Naive thymus-derived CD4-positive, alpha-beta T cell (primary cell): ENCODE measurements around the gene TSSK6. TPM values are rescaled to one million over a fixed set of nuclear protein-coding genes. Genes with fewer than 3 reads are reported as not detected.
A peak's percentile ranks its signal among the peaks of the same experiment; 100 is the strongest.

Experiments
- ATAC-seq: fragments of 150-1000 bp; cut with Tn5 transposase; 2 replicates; pipeline ENCODE4 v1.10.0; 2021; ENCODE audit warnings: mild to moderate bottlenecking, moderate library complexity
- CTCF ChIA-PET: fragments of 350-600 bp; sonication (Branson Sonifier 250); formaldehyde crosslinking; loops from one replicate; lab custom pipeline; 2021; ENCODE audit warnings: antibody characterized with exemption; lab: Charles Lee
- POLR2A ChIA-PET: fragments of 350-600 bp; sonication (Branson Sonifier 250); formaldehyde crosslinking; loops from one replicate; lab custom pipeline; 2021; ENCODE audit warnings: antibody characterized with exemption, inconsistent platforms; lab: Charles Lee
- DNase-seq, 9 donors: peaks; one replicate each; pipeline versions ENCODE4 v3.0.0 to v3.0.0-alpha.2; 2020 to 2022; ENCODE audit warnings: mixed read lengths in 1 of 9
- H3K27ac ChIP-seq: one replicate; pipeline ENCODE4 v1.7.0; 2013; ENCODE audit warnings: mild to moderate bottlenecking, low read depth, low read length, moderate library complexity
- H3K27me3 ChIP-seq, 2 donors: one replicate each; pipeline ENCODE4 v1.7.0; 2013; ENCODE audit warnings: low read length in 2 of 2, mild to moderate bottlenecking in 2 of 2, moderate library complexity in 2 of 2; ENCODE audit not compliant: control insufficient read depth in 2 of 2, insufficient read depth in 2 of 2
- H3K36me3 ChIP-seq, 3 experiments: 1 replicate in 2 of 3; 2 replicates in 1 of 3; pipeline ENCODE4 v1.7.0; 2013; ENCODE audit warnings: low read length in 3 of 3, mild to moderate bottlenecking in 3 of 3, moderate library complexity in 1 of 3; ENCODE audit not compliant: insufficient read depth in 3 of 3, control insufficient read depth in 2 of 3
- H3K4me1 ChIP-seq, 2 donors: one replicate each; pipeline ENCODE4 v1.7.0; 2013; ENCODE audit warnings: low read length in 2 of 2, mild to moderate bottlenecking in 2 of 2, moderate library complexity in 1 of 2; ENCODE audit not compliant: control insufficient read depth in 2 of 2, insufficient read depth in 2 of 2
- H3K4me3 ChIP-seq: 2 replicates; pipeline ENCODE4 v1.7.0; 2013; ENCODE audit warnings: mild to moderate bottlenecking, low read length
- H3K9me3 ChIP-seq, 3 experiments: 1 replicate in 2 of 3; 2 replicates in 1 of 3; pipeline ENCODE4 v1.7.0; 2013; ENCODE audit warnings: low read length in 3 of 3; ENCODE audit not compliant: control insufficient read depth in 2 of 3
- H3K27ac Mint-ChIP-seq, 9 donors: one replicate each; pipeline ENCODE4 v1.8.0; 2020 to 2022; ENCODE audit warnings: mixed read lengths in 9 of 9, mild to moderate bottlenecking in 8 of 9, moderate library complexity in 5 of 9, inconsistent platforms in 2 of 9
- H3K27me3 Mint-ChIP-seq, 5 donors: one replicate each; pipeline ENCODE4 v1.8.0; 2021 to 2022; ENCODE audit warnings: mixed read lengths in 5 of 5, mild to moderate bottlenecking in 1 of 5
- H3K36me3 Mint-ChIP-seq, 5 donors: one replicate each; pipeline ENCODE4 v1.8.0; 2020 to 2022; ENCODE audit warnings: mixed read lengths in 5 of 5, mild to moderate bottlenecking in 3 of 5, inconsistent platforms in 1 of 5
- H3K4me1 Mint-ChIP-seq, 7 donors: one replicate each; pipeline ENCODE4 v1.8.0; 2020 to 2022; ENCODE audit warnings: mixed read lengths in 7 of 7, mild to moderate bottlenecking in 3 of 7, inconsistent platforms in 1 of 7
- H3K4me3 Mint-ChIP-seq, 10 donors: one replicate each; pipeline ENCODE4 v1.8.0; 2020 to 2022; ENCODE audit warnings: mild to moderate bottlenecking in 10 of 10, mixed read lengths in 10 of 10, moderate library complexity in 6 of 10, inconsistent platforms in 2 of 10
- H3K9me3 Mint-ChIP-seq, 11 donors: one replicate each; pipeline ENCODE4 v1.8.0; 2020 to 2022; ENCODE audit warnings: mixed read lengths in 11 of 11, mild to moderate bottlenecking in 4 of 11, inconsistent platforms in 1 of 11, moderate library complexity in 1 of 11
- intact Hi-C, 2 donors: fragments of 100-400 bp; cut with micrococcal nuclease; formaldehyde crosslinking; loops; one replicate each; pipeline ENCODE4 v1.15.1; 2023
- polyA plus RNA-seq, 2 donors: library from polyadenylated mRNA; unstranded; fragments of 300-500 nt; fragmentation: Illumina TruSeq; gene quantifications; one replicate each; pipeline ENCODE4 v1.2.3, GENCODE V29; 2021
- total RNA-seq, 6 experiments: library from RNA in 5 of 6; stranded (reverse) in 5 of 6; gene quantifications; 1 replicate in 5 of 6; 2 replicates in 1 of 6; pipeline ENCODE4 v1.2.3 and lab custom pipeline; 2021 to 2026

TSSK6 gene
- total and polyA plus RNA-seq, 7 experiments from 2014 or later, result 1.4 to 11.3 (median 4.4) TPM

DNA sequence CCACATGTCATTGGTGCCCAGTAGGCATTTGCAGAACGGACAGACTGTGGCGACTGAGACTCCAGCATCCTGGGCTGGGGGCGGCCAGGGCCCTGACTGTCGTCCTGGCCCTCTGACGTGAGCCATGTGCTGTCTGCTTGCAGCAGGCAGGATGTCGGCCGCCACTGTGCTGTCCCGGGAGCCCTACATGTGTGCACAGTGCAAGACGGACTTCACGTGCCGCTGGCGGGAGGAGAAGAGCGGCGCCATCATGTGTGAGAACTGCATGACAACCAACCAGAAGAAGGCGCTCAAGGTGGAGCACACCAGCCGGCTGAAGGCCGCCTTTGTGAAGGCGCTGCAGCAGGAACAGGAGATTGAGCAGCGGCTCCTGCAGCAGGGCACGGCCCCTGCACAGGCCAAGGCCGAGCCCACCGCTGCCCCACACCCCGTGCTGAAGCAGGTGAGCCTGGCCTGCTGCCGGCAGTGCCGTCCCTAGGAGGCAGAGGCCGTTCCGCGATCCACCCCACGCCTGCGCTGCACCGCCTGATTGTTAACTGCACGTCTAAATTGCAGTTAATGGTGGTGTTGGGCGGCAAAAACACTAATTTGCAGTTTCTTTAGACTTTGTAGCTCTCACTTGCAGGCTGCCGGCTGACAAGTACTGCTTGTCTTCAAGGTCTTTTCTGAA lies 14.2 kb downstream of the TSSK6 start:
- H3K27ac ChIP-seq, result no peak overlapping the region
- no peak for DNase-seq
- H3K27ac Mint-ChIP-seq, result no peak overlapping the region
- no peaks in the 10 kb centered on the region for H3K4me1 ChIP-seq
- H3K27me3 ChIP-seq, result no peaks in the 10 kb centered on the region
- no peaks in the 10 kb centered on the region for H3K9me3 ChIP-seq
- no peak overlapping the region for H3K4me3 ChIP-seq
- peaks cover 15 to 100% (median 43%) of the 10 kb centered on the region in 3 experiments for H3K36me3 ChIP-seq
- ChIA-PET POLR2A (no interaction called here), CTCF (no interaction called here)
- intact Hi-C loops, result no loop called here
- H3K4me1 Mint-ChIP-seq, result no peaks in the 10 kb centered on the region
- H3K4me3 Mint-ChIP-seq, result no peak overlapping the region
- no peaks in the 10 kb centered on the region for H3K27me3 Mint-ChIP-seq
- H3K9me3 Mint-ChIP-seq, result peaks cover 0 to 2% (median 0%) of the 10 kb centered on the region in 11 donors
- ATAC-seq, result no peak
- peaks cover 0 to 43% (median 12%) of the 10 kb centered on the region in 5 donors for H3K36me3 Mint-ChIP-seq

DNA sequence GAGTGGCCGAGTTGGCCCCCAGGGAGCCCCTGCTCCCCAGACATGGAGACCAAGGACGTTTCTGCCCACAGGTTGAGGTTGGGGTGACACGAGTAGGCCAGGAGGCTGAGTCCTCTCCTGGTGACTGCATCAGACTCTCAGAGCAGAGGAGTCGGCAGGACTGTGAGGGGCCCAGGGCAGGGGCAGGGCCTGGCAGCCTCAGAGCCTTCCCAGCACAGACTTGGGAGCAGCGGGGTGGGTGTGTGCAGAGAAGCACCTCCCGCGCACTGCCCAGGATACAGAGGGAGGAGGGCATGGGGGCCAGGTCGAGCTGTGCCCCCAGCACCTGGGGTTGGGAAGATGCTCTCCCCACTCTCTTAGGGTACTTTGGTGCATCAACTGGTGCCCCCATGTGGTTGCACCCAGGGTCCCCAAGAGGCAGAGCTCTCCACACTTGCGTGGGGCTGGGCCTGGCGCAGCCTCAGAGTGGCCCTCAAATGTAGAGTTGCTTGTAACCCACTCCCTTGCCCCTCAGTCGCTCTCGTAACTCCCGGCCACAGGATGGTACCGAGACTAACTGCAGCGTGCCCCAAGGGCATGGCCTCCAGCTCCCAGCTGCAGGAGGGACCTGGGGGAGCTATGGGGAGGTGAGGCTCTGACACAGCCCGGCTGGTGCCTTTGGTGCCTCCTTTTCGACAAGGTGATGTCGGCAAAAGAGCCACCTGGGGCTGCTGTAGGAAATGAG lies 15.9 kb downstream of the TSSK6 start:
- Mint-ChIP-seq H3K4me3 (no peak overlapping the region), H3K27ac (peak overlapping the region in 1 of 9 donors; percentile 31), H3K27me3 (no peaks in the 10 kb centered on the region), H3K9me3 (peaks cover 0 to 2% (median 0%) of the 10 kb centered on the region in 11 donors), H3K36me3 (peaks cover 0 to 50% (median 15%) of the 10 kb centered on the region in 5 donors), H3K4me1 (peaks cover 0 to 3% (median 0%) of the 10 kb centered on the region in 7 donors)
- Histone ChIP-seq H3K27me3 (no peaks in the 10 kb centered on the region), H3K4me3 (no peak overlapping the region), H3K27ac (no peak overlapping the region), H3K36me3 (peaks cover 18 to 97% (median 51%) of the 10 kb centered on the region in 3 experiments), H3K9me3 (no peaks in the 10 kb centered on the region), H3K4me1 (no peaks in the 10 kb centered on the region)
- CTCF ChIA-PET, result no interaction called here
- intact Hi-C loops, result no loop called here
- no peak for DNase-seq
- POLR2A ChIA-PET, result no interaction called here
- peak; percentile 6 for ATAC-seq

DNA sequence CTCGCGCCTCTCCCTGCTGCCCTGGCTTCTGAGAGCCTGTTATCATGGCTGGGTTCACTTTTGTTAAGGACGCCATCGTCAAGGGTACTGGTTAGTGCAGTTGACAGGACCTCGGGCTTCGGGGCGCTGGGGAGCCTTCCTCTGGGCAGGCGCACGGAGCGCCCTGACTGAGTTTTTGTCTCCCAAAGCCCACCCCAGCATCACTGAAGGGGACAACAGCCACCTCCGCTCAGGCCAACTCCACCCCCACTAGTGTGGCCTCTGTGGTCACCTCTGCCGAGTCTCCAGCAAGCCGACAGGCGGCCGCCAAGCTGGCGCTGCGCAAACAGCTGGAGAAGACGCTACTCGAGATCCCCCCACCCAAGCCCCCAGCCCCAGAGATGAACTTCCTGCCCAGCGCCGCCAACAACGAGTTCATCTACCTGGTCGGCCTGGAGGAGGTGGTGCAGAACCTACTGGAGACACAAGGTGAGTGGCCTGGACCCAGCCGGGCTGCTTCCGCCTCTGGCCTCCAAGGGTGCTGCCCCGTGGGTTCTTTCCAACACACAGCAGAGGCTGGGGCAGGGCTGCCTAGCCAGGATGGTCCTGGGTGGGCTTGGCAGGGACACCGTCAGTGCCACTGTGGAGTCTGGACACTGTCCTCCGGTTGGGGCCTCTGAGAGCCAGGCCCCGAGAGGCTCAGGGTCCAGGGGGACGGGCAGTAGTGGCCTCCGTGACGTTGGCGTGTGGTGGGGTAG lies 16.9 kb downstream of the TSSK6 start:
- Mint-ChIP-seq H3K27me3 (no peaks in the 10 kb centered on the region), H3K9me3 (peaks cover 0 to 2% (median 0%) of the 10 kb centered on the region in 11 donors), H3K36me3 (peaks cover 0 to 44% (median 12%) of the 10 kb centered on the region in 5 donors), H3K4me3 (no peak overlapping the region), H3K4me1 (peaks cover 0 to 3% (median 0%) of the 10 kb centered on the region in 7 donors), H3K27ac (no peak overlapping the region)
- DNase-seq, result no peak
- Histone ChIP-seq H3K4me3 (no peak overlapping the region), H3K27me3 (no peaks in the 10 kb centered on the region), H3K9me3 (no peaks in the 10 kb centered on the region), H3K4me1 (no peaks in the 10 kb centered on the region), H3K36me3 (peaks cover 22 to 96% (median 56%) of the 10 kb centered on the region in 3 experiments), H3K27ac (no peak overlapping the region)
- ChIA-PET CTCF (no interaction called here), POLR2A (interaction anchor here (0.6 kb wide), 1 partner anchor 10 kb away, joined by 3 read pairs; no protein-coding TSS in a partner anchor)
- no peak for ATAC-seq
- intact Hi-C loops, result no loop called here

DNA sequence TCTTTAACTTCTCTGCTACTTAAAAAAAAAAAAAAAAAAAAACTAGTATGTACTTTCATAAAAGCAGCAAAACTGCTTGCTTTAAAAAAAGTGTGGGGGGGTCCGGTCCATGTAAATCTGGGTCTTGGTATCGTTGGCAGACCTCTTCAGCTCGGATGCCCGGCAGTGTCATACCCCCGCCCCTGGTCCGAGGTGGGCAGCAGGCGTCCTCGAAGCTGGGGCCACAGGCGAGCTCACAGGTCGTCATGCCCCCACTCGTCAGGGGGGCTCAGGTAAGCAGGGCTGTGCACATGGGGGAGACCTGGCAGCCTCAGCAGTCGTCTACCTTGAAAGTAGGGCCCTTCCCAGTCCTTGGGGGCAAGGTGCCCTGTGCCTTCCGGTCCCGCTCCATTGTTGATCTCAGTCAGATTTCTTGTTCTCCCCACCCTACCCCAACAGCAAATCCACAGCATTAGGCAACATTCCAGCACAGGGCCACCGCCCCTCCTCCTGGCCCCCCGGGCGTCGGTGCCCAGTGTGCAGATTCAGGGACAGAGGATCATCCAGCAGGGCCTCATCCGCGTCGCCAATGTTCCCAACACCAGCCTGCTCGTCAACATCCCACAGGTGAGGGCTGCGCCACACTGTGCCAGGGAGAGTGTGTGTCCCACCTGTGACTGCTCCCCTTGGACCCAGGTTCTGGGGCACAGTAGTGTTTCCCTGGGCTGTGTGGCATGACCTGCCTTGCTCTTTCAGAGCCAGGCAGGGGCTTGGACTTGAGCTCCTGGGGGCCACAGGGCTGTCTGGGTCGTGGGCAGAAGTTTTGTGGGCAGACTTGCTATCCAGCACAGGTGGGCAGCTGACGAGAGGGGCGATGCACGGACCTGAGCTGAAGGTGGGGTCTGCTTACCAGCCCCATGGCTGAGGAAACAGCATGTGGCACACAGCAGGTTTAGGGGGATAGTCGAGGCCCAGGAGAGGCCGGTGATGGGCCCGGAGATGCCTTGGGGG lies 19.4 kb downstream of the TSSK6 start:
- no peaks in the 10 kb centered on the region for H3K4me1 ChIP-seq
- POLR2A ChIA-PET, result interaction anchor here (0.9 kb wide), 1 partner anchor 11 kb away, joined by 3 read pairs; no protein-coding TSS in a partner anchor
- no peak overlapping the region for H3K27ac ChIP-seq
- ATAC-seq (no peak), DNase-seq (no peak)
- Mint-ChIP-seq H3K4me1 (peaks cover 0 to 3% (median 0%) of the 10 kb centered on the region in 7 donors), H3K27ac (peak overlapping the region in 2 of 9 donors; percentile 8 to 41), H3K9me3 (peaks cover 0 to 2% (median 0%) of the 10 kb centered on the region in 11 donors), H3K4me3 (no peak overlapping the region), H3K36me3 (peaks cover 0 to 38% (median 7%) of the 10 kb centered on the region in 5 donors), H3K27me3 (no peaks in the 10 kb centered on the region)
- no peaks in the 10 kb centered on the region for H3K9me3 ChIP-seq
- intact Hi-C loops, result no loop called here
- CTCF ChIA-PET, result no interaction called here
- no peak overlapping the region for H3K4me3 ChIP-seq
- H3K36me3 ChIP-seq, result peaks cover 22 to 85% (median 44%) of the 10 kb centered on the region in 3 experiments
- H3K27me3 ChIP-seq, result no peaks in the 10 kb centered on the region

DNA sequence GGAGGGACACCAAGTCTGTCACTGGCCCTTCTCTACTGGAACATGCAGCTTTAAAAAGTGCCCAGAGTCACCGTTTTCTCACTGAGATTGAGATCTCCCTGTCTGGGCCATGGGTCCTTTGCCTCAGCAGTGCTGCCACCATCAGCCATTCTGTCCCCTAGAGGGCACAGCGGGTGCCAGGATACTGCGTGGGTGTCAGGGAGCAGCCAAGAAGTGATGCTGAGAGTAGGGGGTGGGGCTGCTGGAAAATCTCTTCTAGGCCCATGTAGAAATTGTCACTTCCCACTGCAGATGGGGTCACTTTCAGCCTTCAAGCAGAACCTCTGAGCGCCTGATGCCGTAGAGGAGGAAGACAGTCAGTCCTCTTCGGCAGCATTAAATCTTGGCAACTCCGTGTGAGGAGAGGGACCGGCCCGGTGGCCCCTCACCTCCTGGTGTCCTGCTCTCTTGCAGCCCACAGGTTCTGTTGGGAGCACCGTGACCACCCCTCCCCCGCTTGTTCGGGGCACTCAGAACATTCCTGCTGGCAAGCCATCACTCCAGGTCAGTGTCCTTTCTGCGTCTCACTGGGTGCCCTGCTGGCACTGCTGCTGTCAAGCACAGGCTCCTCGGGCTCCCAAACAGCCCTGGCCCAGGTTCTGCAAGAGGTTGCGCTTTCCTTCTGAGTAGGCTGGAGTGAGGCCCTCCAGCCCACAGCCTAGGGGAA lies 21.4 kb downstream of the TSSK6 start:
- Histone ChIP-seq H3K4me1 (peaks cover 12 to 17% of the 10 kb centered on the region in 2 donors), H3K9me3 (no peaks in the 10 kb centered on the region), H3K27me3 (no peaks in the 10 kb centered on the region), H3K4me3 (no peak overlapping the region), H3K36me3 (peaks cover 18 to 66% (median 26%) of the 10 kb centered on the region in 3 experiments), H3K27ac (no peak overlapping the region)
- ATAC-seq (no peak), DNase-seq (no peak)
- H3K4me3 Mint-ChIP-seq, result no peak overlapping the region
- no peaks in the 10 kb centered on the region for H3K27me3 Mint-ChIP-seq
- intact Hi-C loops, result no loop called here
- peaks cover 0 to 33% (median 7%) of the 10 kb centered on the region in 5 donors for H3K36me3 Mint-ChIP-seq
- POLR2A ChIA-PET, result no interaction called here
- H3K27ac Mint-ChIP-seq, result no peak overlapping the region
- H3K4me1 Mint-ChIP-seq, result peaks cover 12 to 20% (median 17%) of the 10 kb centered on the region in 7 donors
- peaks cover 0 to 1% (median 0%) of the 10 kb centered on the region in 11 donors for H3K9me3 Mint-ChIP-seq
- CTCF ChIA-PET, result interaction anchor here (0.6 to 1.7 kb wide), 2 partner anchors 92 to 132 kb away, joined by 3 to 9 read pairs; no protein-coding TSS in a partner anchor
